Chondrocyte (in vitro differentiated cells): ENCODE results near the gene CLDN20. TPM values are rescaled to one million over a fixed set of nuclear protein-coding genes. Genes with fewer than 3 reads are reported as not detected.
"Not testable (repeated sequence)": the region's sequence is repeated elsewhere in the genome, so short reads cannot be mapped to it uniquely, and the experiment has no call there.

Experiments
- DNase-seq: peaks from one replicate; pipeline ENCODE4 v3.0.0; 2021; ENCODE audit warnings: mixed read lengths, low spot score
- H3K27ac Mint-ChIP-seq: one replicate; pipeline ENCODE4 v1.8.0; 2021; ENCODE audit warnings: mild to moderate bottlenecking, moderate library complexity, mixed read lengths; ENCODE audit not compliant: unreplicated experiment
- H3K27me3 Mint-ChIP-seq: 2 replicates; pipeline ENCODE4 v1.8.0; 2021; ENCODE audit warnings: low read depth, mixed read lengths
- H3K36me3 Mint-ChIP-seq: 2 replicates; pipeline ENCODE4 v1.8.0; 2021; ENCODE audit warnings: low read depth, mixed read lengths
- H3K4me1 Mint-ChIP-seq: 2 replicates; pipeline ENCODE4 v1.8.0; 2021; ENCODE audit warnings: low read depth, mild to moderate bottlenecking, mixed read lengths
- H3K4me3 Mint-ChIP-seq: one replicate; pipeline ENCODE4 v1.8.0; 2021; ENCODE audit warnings: mild to moderate bottlenecking, moderate library complexity, mixed read lengths; ENCODE audit not compliant: unreplicated experiment
- H3K9me3 Mint-ChIP-seq: 2 replicates; pipeline ENCODE4 v1.8.0; 2021; ENCODE audit warnings: low read depth, mixed read lengths
- CTCF ChIP-seq: fragments of 200-600 bp; sonication (generic); IDR thresholded peaks from 2 replicates; pipeline ENCODE4 v1.5.0; 2021; ENCODE audit warnings: antibody characterized with exemption, mild to moderate bottlenecking, moderate library complexity
- total RNA-seq: library from RNA; stranded (reverse); gene quantifications from 3 replicates; pipeline ENCODE4 v1.2.1, GENCODE V29; 2021

CLDN20 gene
- total RNA-seq, 1 donor from 2014 or later, result not detected

DNA sequence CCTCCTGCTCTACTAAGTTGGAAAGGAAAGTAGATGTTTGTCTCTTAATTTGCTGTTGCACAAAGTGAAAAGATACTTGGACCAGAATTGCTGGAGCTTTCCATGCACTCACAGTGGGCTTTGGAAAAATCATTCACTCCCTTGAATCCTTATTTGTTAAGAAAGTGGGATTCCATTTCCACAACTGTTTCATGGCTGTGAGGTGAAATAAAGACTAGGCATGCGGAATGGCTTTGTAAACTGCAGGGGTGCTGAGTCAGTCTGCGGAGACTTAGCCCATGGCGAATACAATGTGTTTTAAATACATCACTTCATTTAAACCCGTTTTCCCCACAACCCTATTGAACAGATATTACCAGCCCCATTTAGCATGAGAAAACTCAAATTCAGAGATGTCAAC lies 36.8 kb upstream of the CLDN20 start:
- Mint-ChIP-seq H3K36me3 (peaks cover 2% of the 10 kb centered on the region), H3K27ac (no peak overlapping the region), H3K4me1 (peaks cover 29% of the 10 kb centered on the region), H3K9me3 (peaks cover 2% of the 10 kb centered on the region), H3K4me3 (no peak overlapping the region), H3K27me3 (no peaks in the 10 kb centered on the region)
- TF ChIP-seq CTCF, result no peak
- no peak for DNase-seq

DNA sequence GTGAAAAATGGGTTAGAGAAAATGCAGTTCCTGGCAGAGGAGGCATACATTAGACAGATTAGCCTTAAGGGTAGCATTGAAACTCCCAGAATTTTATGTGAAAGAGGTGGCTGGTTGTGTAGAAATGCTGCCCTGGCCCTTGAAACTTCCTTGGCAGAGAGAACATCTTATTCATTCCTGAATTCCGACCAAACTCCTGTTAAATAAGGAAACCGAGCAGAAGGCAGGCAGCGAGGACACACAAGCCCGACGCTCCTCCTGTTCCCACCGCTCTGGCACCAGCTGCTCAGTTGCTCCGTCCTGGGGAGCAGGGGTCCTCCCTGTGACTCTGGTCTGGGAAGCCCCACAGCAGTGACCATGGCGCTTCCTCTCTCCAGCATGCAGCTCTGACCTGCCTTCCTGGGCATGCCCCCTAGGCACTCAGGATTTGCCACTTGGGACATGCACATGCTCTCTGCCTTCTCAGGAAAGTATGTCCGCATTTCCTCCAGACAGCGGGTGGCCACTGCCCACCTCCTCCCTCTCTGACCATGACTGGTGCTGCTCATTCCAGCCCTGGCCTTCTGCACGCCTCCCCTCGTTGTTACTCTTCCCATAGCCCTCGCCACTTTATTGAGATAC lies 35.2 kb upstream of the CLDN20 start:
- TF ChIP-seq CTCF, result no peak
- peak overlapping the region; percentile 1 for H3K4me3 Mint-ChIP-seq
- no peak for DNase-seq
- no peaks in the 10 kb centered on the region for H3K27me3 Mint-ChIP-seq
- H3K36me3 Mint-ChIP-seq, result peaks cover 2% of the 10 kb centered on the region
- H3K9me3 Mint-ChIP-seq, result peaks cover 2% of the 10 kb centered on the region
- H3K4me1 Mint-ChIP-seq, result peaks cover 26% of the 10 kb centered on the region
- peak overlapping the region; percentile 73 for H3K27ac Mint-ChIP-seq

GRCh38 chr6:155230975-155231374 lies 32.8 kb upstream of the CLDN20 start:
- not testable (repeated sequence) for H3K27ac Mint-ChIP-seq, H3K9me3 Mint-ChIP-seq, H3K27me3 Mint-ChIP-seq, DNase-seq, H3K36me3 Mint-ChIP-seq, H3K4me3 Mint-ChIP-seq
- H3K4me1 Mint-ChIP-seq, result peaks cover 14% of the 10 kb centered on the region

GRCh38 chr6:155232848-155233247 lies 31.0 kb upstream of the CLDN20 start:
- H3K27ac Mint-ChIP-seq, result no peak overlapping the region
- no peak for TF ChIP-seq CTCF
- H3K4me1 Mint-ChIP-seq, result peaks cover 14% of the 10 kb centered on the region
- DNase-seq, result no peak
- no peaks in the 10 kb centered on the region for H3K27me3 Mint-ChIP-seq
- no peaks in the 10 kb centered on the region for H3K36me3 Mint-ChIP-seq
- no peak overlapping the region for H3K4me3 Mint-ChIP-seq
- H3K9me3 Mint-ChIP-seq, result no peaks in the 10 kb centered on the region

DNA sequence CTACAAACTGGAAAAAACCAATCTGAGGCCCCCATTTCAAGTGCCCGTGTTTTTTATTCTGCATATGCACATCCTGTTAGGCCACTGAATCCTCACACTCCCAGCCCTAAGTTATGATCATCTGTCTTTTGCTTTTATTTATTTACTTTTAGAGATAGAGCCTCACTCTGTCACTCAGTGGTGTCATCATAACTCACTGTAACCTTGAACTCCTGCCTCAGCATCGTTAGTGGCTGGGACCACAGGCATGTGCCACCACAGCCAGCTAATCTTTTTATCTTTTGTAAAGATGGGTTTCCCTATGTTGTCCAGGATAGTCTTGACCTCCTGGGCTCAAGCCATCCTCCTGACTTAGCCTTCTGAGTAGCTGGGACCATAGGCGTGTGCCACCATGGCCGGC lies 29.6 kb upstream of the CLDN20 start:
- no peak for TF ChIP-seq CTCF
- H3K27me3 Mint-ChIP-seq, result no peaks in the 10 kb centered on the region
- peaks cover 3% of the 10 kb centered on the region for H3K9me3 Mint-ChIP-seq
- no peak overlapping the region for H3K4me3 Mint-ChIP-seq
- DNase-seq, result no peak
- peaks cover under 1% of the 10 kb centered on the region for H3K4me1 Mint-ChIP-seq
- no peak overlapping the region for H3K27ac Mint-ChIP-seq
- peaks cover 1% of the 10 kb centered on the region for H3K36me3 Mint-ChIP-seq

DNA sequence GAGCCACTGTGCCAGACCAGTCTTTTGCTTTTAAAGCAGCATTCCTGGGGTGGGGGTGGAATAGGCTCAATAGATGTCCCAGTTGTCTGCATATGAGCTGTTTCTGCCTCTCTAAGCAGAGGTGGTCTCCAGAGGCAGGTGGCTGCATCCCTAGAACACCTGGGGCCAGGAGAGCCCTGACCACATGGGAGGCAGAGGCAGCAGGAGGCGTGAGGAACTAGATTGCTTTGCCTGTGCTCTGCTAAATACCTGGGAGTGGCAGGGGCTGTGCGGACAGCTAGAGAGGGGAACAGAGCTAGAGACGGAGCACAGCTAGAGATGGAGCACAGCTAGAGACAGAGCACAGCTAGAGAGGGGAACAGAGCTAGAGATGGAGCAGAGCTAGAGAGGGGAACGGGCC lies 29.1 kb upstream of the CLDN20 start:
- Mint-ChIP-seq H3K9me3 (peaks cover 3% of the 10 kb centered on the region), H3K36me3 (peaks cover 1% of the 10 kb centered on the region), H3K27me3 (no peaks in the 10 kb centered on the region), H3K4me1 (no peaks in the 10 kb centered on the region), H3K27ac (no peak overlapping the region), H3K4me3 (no peak overlapping the region)
- TF ChIP-seq CTCF, result no peak
- no peak for DNase-seq
